WI38 (cell line): ENCODE results near the gene IGHMBP2.
A peak's percentile ranks its signal among the peaks of the same experiment; 100 is the strongest.

ENCODE experiments used
- H3K4me3 ChIP-seq: 2 replicates; pipeline ENCODE4 v1.5.1; 2011; ENCODE audit warnings: low read depth, mild to moderate bottlenecking, control low read depth, low read length
- CTCF ChIP-seq: IDR thresholded peaks from 2 replicates; pipeline ENCODE4 v1.5.1; 2012; ENCODE audit warnings: low read depth, mild to moderate bottlenecking, control low read depth, low read length

IGHMBP2 gene

GRCh38 chr11:68950762-68951161, 47.1 kb downstream of the IGHMBP2 start:
- no peak overlapping the region for H3K4me3 ChIP-seq
- no peak for TF ChIP-seq CTCF

DNA sequence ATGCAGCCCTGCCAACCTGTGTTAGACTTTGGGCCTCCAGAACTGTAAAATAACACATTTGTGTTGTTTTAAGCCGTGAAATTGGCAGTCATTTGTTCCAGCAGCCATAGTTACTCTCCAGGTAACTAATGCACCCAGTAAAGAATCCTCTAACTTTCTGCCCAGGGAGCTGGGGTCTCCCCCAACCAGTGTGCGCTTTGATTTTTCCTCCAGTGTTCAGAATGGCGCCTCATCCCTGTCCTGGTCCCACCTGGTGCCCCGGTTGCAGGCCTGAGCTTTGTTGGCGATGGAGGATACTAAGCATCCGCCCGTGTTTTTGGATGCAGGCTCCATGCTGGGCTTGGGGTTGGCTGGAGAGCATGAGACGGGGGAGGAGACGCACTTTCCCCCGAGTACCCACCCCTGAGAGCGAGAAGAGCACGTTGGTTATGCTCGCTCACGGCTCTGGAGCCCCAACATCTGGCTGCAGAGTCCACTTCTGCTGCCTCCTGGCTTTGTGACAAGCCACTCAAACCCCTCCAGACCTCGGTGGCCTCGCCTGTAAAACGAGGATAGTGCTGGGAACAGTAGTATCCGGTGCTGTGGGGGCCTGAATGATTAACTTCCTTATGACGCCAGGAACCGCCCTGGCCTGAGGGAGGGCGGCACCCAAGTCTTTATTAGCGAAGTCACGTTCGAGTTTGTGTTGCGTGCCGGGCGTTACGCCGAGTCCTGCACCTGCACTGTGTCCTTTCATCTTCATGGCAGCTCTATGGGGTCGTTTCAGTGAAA, 51.3 kb downstream of the IGHMBP2 start:
- TF ChIP-seq CTCF: no peak
- H3K4me3 ChIP-seq: no peak overlapping the region

DNA sequence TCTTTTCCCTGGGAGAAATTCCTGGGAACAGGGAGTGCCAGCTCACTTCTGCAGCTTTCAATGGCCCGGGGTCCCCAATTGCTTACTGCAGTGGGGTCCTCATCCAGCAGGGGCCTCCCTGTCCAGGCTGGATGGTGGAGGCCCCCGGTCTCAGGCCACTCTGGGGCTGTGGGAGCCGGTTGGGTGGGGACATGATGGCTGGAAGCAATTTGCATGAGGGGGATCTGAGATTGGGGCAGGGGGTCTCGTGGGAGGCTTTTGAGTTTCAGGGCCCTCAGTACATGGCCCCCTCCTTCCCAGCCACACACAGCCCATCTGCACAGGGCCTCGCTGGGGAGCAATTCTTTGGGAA, 51.9 kb downstream of the IGHMBP2 start:
- H3K4me3 ChIP-seq: no peak overlapping the region
- TF ChIP-seq CTCF: no peak

GRCh38 chr11:68956142-68956541, 52.5 kb downstream of the IGHMBP2 start:
- TF ChIP-seq CTCF: peak; percentile 35
- no peak overlapping the region for H3K4me3 ChIP-seq

DNA sequence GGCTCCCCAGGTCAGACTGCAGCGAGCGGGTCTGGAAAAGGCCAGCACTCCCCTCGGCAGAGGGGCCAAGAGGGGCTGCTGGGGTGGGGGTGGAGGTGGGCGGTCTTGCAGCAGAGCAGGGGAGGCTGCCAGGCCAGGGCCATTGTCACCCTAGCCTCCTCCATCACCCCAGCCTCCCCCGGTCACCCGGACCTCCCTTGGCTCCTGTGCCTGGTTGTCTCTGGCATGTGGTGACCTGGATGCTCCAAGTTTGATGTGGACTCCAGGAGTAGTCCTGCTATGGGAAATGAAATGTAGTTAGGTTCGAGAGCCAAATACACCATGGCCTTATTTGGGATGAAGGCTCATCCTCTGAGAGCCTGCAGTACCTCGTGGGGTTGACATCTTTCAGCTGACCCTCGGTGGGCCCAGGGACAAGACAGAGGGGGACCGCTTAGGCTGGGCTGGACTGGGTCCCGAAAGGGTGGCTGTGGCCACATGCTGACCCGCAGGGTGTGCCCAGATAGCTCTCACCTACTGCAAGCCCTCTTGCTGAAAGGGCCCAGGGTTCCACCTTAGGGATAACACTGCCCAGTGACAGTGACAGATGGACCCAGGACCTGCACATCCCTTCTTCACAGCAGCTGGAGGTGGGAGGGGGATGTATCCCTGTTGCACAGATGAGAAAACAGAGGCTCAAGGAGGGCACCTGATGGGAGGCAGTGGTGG, 53.0 kb downstream of the IGHMBP2 start:
- H3K4me3 ChIP-seq: no peak overlapping the region
- no peak for TF ChIP-seq CTCF

DNA sequence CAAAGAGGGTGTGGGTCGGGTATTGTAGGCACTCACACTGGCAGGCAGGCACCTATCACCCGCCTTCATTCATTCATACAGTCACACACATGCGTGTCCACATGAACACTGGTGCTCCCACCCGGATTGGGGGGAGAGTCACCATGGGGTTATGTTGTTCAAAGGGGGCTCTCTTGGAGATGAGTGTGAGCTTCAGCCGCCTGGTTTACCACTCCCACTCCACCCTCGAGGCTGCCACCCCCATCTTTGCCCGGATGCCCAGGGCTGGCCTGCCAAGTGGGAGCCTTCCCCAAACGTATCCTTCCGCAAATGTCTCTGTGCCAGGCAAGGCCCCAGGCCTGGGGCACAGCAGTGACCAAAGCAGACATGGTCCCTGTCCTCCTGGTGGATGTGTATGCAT, 54.5 kb downstream of the IGHMBP2 start:
- TF ChIP-seq CTCF: no peak

DNA sequence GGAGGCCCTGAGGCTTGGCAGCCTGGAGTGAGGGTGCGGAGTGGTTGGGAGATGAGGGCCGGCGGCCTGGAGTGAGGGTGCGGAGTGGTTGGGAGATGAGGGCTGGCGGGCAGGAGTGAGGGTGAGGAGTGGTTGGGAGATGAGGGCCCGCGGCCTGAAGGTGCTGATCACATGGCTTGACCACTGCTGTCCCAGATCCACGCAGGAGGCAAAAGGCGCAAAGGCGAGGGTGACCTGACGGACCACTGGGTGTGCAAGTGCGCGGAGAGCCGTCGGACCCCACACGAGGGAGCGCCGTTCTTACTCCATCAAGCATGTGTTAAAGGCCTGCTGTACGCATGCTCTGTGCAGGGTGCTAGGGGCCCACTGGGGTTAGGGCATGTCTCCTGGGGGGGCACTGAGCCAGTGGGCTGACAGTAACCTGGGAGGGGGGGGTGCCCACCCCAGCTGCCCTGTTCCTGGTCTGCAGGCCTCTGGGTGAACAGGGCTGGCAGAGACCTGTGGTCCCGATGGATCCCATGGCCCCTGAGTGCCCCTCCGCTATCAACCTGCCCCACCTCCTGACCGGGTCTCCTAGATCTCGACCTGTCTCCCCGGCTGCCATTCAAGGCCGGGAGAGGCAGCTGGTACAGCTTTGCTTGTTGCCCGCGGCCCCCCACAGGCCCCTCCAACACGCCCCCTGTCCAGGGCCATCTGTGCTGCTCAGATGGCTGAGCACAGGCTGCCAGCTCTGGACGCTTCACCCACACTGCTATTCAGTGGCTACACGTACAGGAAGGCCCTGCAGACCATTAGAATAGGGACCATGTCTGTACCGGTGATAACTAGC, 56.0 kb downstream of the IGHMBP2 start:
- no peak overlapping the region for H3K4me3 ChIP-seq
- no peak for TF ChIP-seq CTCF

More for the DNA sequence above, 54.5 kb downstream of the IGHMBP2 start:
- no peak overlapping the region for H3K4me3 ChIP-seq
